HepG2 (cell line): ENCODE results near the gene CALY. TPM values are rescaled to one million over a fixed set of nuclear protein-coding genes. Genes with fewer than 3 reads are reported as not detected.

Experiments
- NFYC ChIP-seq: IDR thresholded peaks from 2 replicates; pipeline ENCODE4 v1.6.1; 2016; ENCODE audit warnings: missing genetic modification reagents, missing compliant biosample characterization
- SP4 ChIP-seq: sonication (generic); formaldehyde crosslinking; IDR thresholded peaks from 2 replicates; pipeline ENCODE4 v1.8.1; 2023; ENCODE audit warnings: mild to moderate bottlenecking, missing genetic modification reagents
- TSC22D2 ChIP-seq: sonication (generic); formaldehyde crosslinking; IDR thresholded peaks from 2 replicates; pipeline ENCODE4 v1.5.1; 2020; ENCODE audit warnings: missing genetic modification reagents, mild to moderate bottlenecking, borderline replicate concordance
- ZNF407 ChIP-seq: sonication (generic); formaldehyde crosslinking; IDR thresholded peaks from one replicate; pipeline ENCODE4 v1.5.1; 2020; ENCODE audit warnings: mild to moderate bottlenecking, missing genetic modification reagents; ENCODE audit errors: not compliant biosample characterization
- ZNF569 ChIP-seq: sonication (generic); formaldehyde crosslinking; IDR thresholded peaks from 2 replicates; pipeline ENCODE4 v1.5.0; 2020; ENCODE audit warnings: mild to moderate bottlenecking, missing genetic modification reagents, moderate library complexity, borderline replicate concordance
- ZNF891 ChIP-seq: sonication (generic); formaldehyde crosslinking; IDR thresholded peaks from 2 replicates; pipeline ENCODE4 v1.5.0; 2020; ENCODE audit warnings: mild to moderate bottlenecking, missing genetic modification reagents
- polyA plus RNA-seq, 8 experiments: library from polyadenylated mRNA; depleted of rRNA in 3 of 8; stranded (reverse) in 7 of 8; unstranded in 1 of 8; fragments of >200 nt; fragmentation: Illumina TruSeq in 4 of 8; extraction: Trizol in 4 of 8; gene quantifications; 2 replicates each; pipeline versions ENCODE4 v1.2.1 to v1.2.3, GENCODE V29; 2011 to 2016; ENCODE audit warnings: low read depth in 4 of 8, missing spikeins in 1 of 8, mixed read lengths in 1 of 8; ENCODE audit not compliant: insufficient read depth in 1 of 8
- total RNA-seq, 5 experiments: library from RNA; depleted of rRNA; stranded (reverse); fragments of >200 nt; fragmentation: Illumina TruSeq; extraction: Trizol; gene quantifications; 2 replicates each; pipeline ENCODE4 v1.2.3, GENCODE V29; 2016; ENCODE audit warnings: low read depth in 1 of 5
- TF ChIP-seq, protein P1 (sequence below): fragments of 450-650 bp; IDR thresholded peaks from 2 replicates; pipeline ENCODE4 v1.6.1; 2016
- TF ChIP-seq, protein P2 (sequence below), 2 experiments: fragments of 450-650 bp in 1 of 2; sonication (generic) in 1 of 2; formaldehyde crosslinking in 1 of 2; IDR thresholded peaks; 2 replicates each; pipeline versions ENCODE4 v1.6.1 to v1.8.0; 2016 to 2022; ENCODE audit warnings: antibody characterized with exemption in 1 of 2, mild to moderate bottlenecking in 1 of 2, missing genetic modification reagents in 1 of 2

CALY gene
- total and polyA plus RNA-seq, 2 of the 13 experiments (the other 11 are each of a cell fraction or from before 2014, with no cell fraction given) = 0.08 TPM; not detected in 1

- TF ChIP-seq, protein P1, sequence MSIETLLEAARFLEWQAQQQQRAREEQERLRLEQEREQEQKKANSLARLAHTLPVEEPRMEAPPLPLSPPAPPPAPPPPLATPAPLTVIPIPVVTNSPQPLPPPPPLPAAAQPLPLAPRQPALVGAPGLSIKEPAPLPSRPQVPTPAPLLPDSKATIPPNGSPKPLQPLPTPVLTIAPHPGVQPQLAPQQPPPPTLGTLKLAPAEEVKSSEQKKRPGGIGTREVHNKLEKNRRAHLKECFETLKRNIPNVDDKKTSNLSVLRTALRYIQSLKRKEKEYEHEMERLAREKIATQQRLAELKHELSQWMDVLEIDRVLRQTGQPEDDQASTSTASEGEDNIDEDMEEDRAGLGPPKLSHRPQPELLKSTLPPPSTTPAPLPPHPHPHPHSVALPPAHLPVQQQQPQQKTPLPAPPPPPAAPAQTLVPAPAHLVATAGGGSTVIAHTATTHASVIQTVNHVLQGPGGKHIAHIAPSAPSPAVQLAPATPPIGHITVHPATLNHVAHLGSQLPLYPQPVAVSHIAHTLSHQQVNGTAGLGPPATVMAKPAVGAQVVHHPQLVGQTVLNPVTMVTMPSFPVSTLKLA = peak; percentile 34; the same call in 1 of the 2 replicates
- TF ChIP-seq SP4 = peak; percentile 51; the same call in 1 of the 2 replicates
- no peak for TF ChIP-seq NFYC (CRISPR knock-in tag)
- no peak for TF ChIP-seq ZNF407 (CRISPR knock-in tag)
- no peak for TF ChIP-seq ZNF569
- TF ChIP-seq ZNF891 (CRISPR knock-in tag) = peak; percentile 57
- TF ChIP-seq, protein P2, sequence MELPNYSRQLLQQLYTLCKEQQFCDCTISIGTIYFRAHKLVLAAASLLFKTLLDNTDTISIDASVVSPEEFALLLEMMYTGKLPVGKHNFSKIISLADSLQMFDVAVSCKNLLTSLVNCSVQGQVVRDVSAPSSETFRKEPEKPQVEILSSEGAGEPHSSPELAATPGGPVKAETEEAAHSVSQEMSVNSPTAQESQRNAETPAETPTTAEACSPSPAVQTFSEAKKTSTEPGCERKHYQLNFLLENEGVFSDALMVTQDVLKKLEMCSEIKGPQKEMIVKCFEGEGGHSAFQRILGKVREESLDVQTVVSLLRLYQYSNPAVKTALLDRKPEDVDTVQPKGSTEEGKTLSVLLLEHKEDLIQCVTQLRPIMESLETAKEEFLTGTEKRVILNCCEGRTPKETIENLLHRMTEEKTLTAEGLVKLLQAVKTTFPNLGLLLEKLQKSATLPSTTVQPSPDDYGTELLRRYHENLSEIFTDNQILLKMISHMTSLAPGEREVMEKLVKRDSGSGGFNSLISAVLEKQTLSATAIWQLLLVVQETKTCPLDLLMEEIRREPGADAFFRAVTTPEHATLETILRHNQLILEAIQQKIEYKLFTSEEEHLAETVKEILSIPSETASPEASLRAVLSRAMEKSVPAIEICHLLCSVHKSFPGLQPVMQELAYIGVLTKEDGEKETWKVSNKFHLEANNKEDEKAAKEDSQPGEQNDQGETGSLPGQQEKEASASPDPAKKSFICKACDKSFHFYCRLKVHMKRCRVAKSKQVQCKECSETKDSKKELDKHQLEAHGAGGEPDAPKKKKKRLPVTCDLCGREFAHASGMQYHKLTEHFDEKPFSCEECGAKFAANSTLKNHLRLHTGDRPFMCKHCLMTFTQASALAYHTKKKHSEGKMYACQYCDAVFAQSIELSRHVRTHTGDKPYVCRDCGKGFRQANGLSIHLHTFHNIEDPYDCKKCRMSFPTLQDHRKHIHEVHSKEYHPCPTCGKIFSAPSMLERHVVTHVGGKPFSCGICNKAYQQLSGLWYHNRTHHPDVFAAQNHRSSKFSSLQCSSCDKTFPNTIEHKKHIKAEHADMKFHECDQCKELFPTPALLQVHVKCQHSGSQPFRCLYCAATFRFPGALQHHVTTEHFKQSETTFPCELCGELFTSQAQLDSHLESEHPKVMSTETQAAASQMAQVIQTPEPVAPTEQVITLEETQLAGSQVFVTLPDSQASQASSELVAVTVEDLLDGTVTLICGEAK (IDR thresholded peaks at IDR 0.05) = no peak
- TF ChIP-seq, protein P2 (CRISPR knock-in tag; IDR thresholded peaks at IDR 0.05) = no peak
- TF ChIP-seq TSC22D2 (CRISPR knock-in tag) = 0 out of 2 replicates have a peak, but pooled peaks have one; percentile 17
These were observed 23.4 kb upstream of the CALY start (continued) for GRCh38 chr10:133359972-133360610.
